Measurements from ENCODE around the gene PDRG1. TPM values are rescaled to one million over a fixed set of nuclear protein-coding genes. Genes with fewer than 3 reads are reported as not detected.

PDRG1 gene
- total and polyA plus RNA-seq, 2 donors (not counting 3 experiments of a cell fraction or from before 2014, with no cell fraction given): 14.6 to 17.0 TPM

DNA sequence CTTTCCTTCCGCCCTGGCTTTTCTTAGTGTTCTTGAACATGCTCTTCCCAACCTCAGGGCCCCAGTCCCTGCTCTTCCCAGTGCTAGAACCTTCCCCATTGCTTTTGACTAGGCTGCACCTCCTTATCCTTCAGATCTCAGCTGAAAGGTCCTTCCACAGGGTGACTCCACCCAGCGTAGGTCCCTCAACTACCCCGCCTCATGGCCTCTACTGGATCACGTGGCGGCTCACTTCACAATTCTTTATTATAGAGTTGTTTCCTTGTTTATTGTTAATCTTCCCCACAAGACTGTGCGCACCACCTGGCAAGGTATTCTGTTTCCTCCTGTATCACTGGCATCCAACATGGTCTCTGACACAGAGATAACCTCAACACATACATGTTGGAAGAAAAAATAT lies 50.2 kb downstream of the PDRG1 start:
- CTCF ChIA-PET: no interaction called here
- dilution Hi-C loops (cut with MboI; ENCODE audit: extremely low pct_ligation_motif_present, low sequenced_read_pairs): no loop called here
- BruUV-seq (replicated peaks): no TSS peak
- DNase-seq (ENCODE audit: low read depth, low spot score): no peak
- POLR2A ChIA-PET: no interaction called here
- H3K36me3 ChIP-seq (ENCODE audit: control insufficient read depth in 2 of 2, extremely low read depth in 1 of 2, insufficient read depth in 2 of 2, low read length in 2 of 2): no peaks in the 10 kb centered on the region
- no peak for FAIRE-seq
- H3K79me2 ChIP-seq (ENCODE audit: control insufficient read depth, insufficient read depth, low read length): no peaks in the 10 kb centered on the region
- H3K9ac ChIP-seq (replicated peaks; ENCODE audit: extremely low read depth, insufficient read depth, low read length): no peak overlapping the region
- H3K4me3 ChIP-seq (replicated peaks in 1 of 3; ENCODE audit: insufficient read depth in 1 of 3, low read depth in 1 of 3, low read length in 3 of 3): no peak overlapping the region
- peaks cover 2 to 10% of the 10 kb centered on the region in 2 experiments for H3K27me3 ChIP-seq (ENCODE audit: control insufficient read depth in 2 of 2, insufficient read depth in 2 of 2, low read length in 2 of 2)
- intact Hi-C loops (cut with micrococcal nuclease): no loop called here
- no peaks in the 10 kb centered on the region for H3K9me1 ChIP-seq (replicated peaks; ENCODE audit: control insufficient read depth, extremely low read depth, insufficient read depth, low read length)
- H2AFZ ChIP-seq (ENCODE audit: low read depth, low read length): no peak overlapping the region
- TF ChIP-seq FOS (IDR thresholded peaks at IDR 0.05; ENCODE audit: borderline replicate concordance, insufficient read depth, low read length): no peak
- no peak for TF ChIP-seq POLR2AphosphoS5 (IDR thresholded peaks at IDR 0.05; ENCODE audit: insufficient read depth, low read depth, low read length)
- TF ChIP-seq JUN (IDR thresholded peaks at IDR 0.05; ENCODE audit: borderline replicate concordance, insufficient read depth, insufficient read length, low read depth): no peak
- no peak for TF ChIP-seq GATA2 (IDR thresholded peaks at IDR 0.05; ENCODE audit: insufficient read depth, insufficient read length, low read depth, low read length)
- no peak for TF ChIP-seq EZH2 (IDR thresholded peaks at IDR 0.05; ENCODE audit: borderline replicate concordance, low read depth, low read length, severe bottlenecking)
- no peak for TF ChIP-seq MYC (IDR thresholded peaks at IDR 0.05; ENCODE audit: low read depth, low read length)
- TF ChIP-seq CTCF (IDR thresholded peaks at IDR 0.05; ENCODE audit: extremely low read depth in 1 of 2, insufficient read depth in 1 of 2, low read depth in 1 of 2, low read length in 2 of 2): no peak
- TF ChIP-seq POLR2A (IDR thresholded peaks at IDR 0.05; ENCODE audit: low read depth, low read length): no peak
- TF ChIP-seq MAX (IDR thresholded peaks at IDR 0.05; ENCODE audit: insufficient read depth, insufficient read length): no peak
- H4K20me1 ChIP-seq (replicated peaks; ENCODE audit: control insufficient read depth, extremely low read depth, insufficient read depth, low read length): no peaks in the 10 kb centered on the region
- H3K4me2 ChIP-seq (ENCODE audit: insufficient read depth, low read length): no peak overlapping the region
- no peak overlapping the region for H3K27ac ChIP-seq (ENCODE audit: insufficient read depth, low read depth, low read length)
- no peaks in the 10 kb centered on the region for H3K9me3 ChIP-seq (replicated peaks; ENCODE audit: control insufficient read depth, insufficient read depth, low read length)
- H3K4me1 ChIP-seq (ENCODE audit: control insufficient read depth, extremely low read depth, insufficient read depth, low read length): no peaks in the 10 kb centered on the region
